GM10266 (cell line): ENCODE results near the gene CDHR3.

Experiments used
- DNase-seq: peaks from one replicate; pipeline ENCODE4 v3.0.0; 2012; ENCODE audit errors: extremely low spot score
- CTCF ChIP-seq: IDR thresholded peaks from 2 replicates; pipeline ENCODE4 v1.5.1; 2012; ENCODE audit warnings: mild to moderate bottlenecking, low read depth; ENCODE audit not compliant: control insufficient read depth, insufficient read depth; ENCODE audit errors: missing control alignments

Gene CDHR3

GRCh38 chr7:105962353-105962752 lies 711 bp upstream of the CDHR3 start:
- no peak for DNase-seq
- no peak for TF ChIP-seq CTCF

GRCh38 chr7:105971845-105972244 lies 8.8 kb downstream of the CDHR3 start:
- DNase-seq, result no peak
- no peak for TF ChIP-seq CTCF

GRCh38 chr7:105972276-105972675 lies 9.2 kb downstream of the CDHR3 start:
- TF ChIP-seq CTCF, result no peak
- DNase-seq, result no peak

- no peak for TF ChIP-seq CTCF
- no peak for DNase-seq
Observed at GRCh38 chr7:105974471-105974870, 11.4 kb downstream of the CDHR3 start.

- TF ChIP-seq CTCF, result no peak
- DNase-seq, result no peak
Observed at GRCh38 chr7:105975770-105976417, 12.8 kb downstream of the CDHR3 start.

- TF ChIP-seq CTCF, result no peak
- DNase-seq, result no peak
Observed at GRCh38 chr7:105976868-105977267, 13.8 kb downstream of the CDHR3 start.

- no peak for DNase-seq
Observed at GRCh38 chr7:105978035-105978434, 15.0 kb downstream of the CDHR3 start.

More at GRCh38 chr7:105978035-105978434, 15.0 kb downstream of the CDHR3 start:
- no peak for TF ChIP-seq CTCF
